Panc1 (cell line): Measurements from ENCODE around the gene CYP2W1.
"Not testable (repeated sequence)": the region's sequence is repeated elsewhere in the genome, so short reads cannot be mapped to it uniquely, and the experiment has no call there.

Source experiments
- CTCF ChIP-seq: fragments of 450-650 bp; IDR thresholded peaks from 2 replicates; pipeline ENCODE4 v1.5.1; 2017; ENCODE audit warnings: mild to moderate bottlenecking
- POLR2AphosphoS5 ChIP-seq: IDR thresholded peaks from 2 replicates; pipeline ENCODE4 v1.6.1; 2012; ENCODE audit warnings: mild to moderate bottlenecking, low read depth, low read length, moderate library complexity
- SIN3A ChIP-seq: IDR thresholded peaks from 2 replicates; pipeline ENCODE4 v1.6.1; 2012; ENCODE audit warnings: low read depth, mild to moderate bottlenecking, low read length, moderate library complexity, borderline replicate concordance; ENCODE audit not compliant: insufficient read depth
- TCF7L2 ChIP-seq: IDR thresholded peaks from 2 replicates; pipeline ENCODE4 v1.6.1; 2011; ENCODE audit warnings: mild to moderate bottlenecking, low read depth, low read length, inconsistent platforms

- TF ChIP-seq CTCF, POLR2AphosphoS5, TCF7L2, SIN3A: not testable (repeated sequence)
Measured at GRCh38 chr7:1036164-1036928, 53.4 kb downstream of the CYP2W1 start.
